A673 (cell line): ENCODE data around the gene COL4A2. TPM values are rescaled to one million over a fixed set of nuclear protein-coding genes. Genes with fewer than 3 reads are reported as not detected.

ENCODE experiments used
- BruUV-seq: library from RNA; stranded (reverse); fragments of 400-500 nt; replicated peaks from 2 replicates; lab custom pipeline; 2021; lab: Mats Ljungman, UMichigan
- CTCF ChIA-PET: fragments of 300-600 bp; sonication (Branson Sonifier 250); formaldehyde crosslinking; loops from one replicate; lab custom pipeline; 2022; ENCODE audit warnings: antibody characterized with exemption; lab: Charles Lee
- POLR2A ChIA-PET: fragments of 300-600 bp; sonication (Branson Sonifier 250); formaldehyde crosslinking; loops from one replicate; lab custom pipeline; 2022; ENCODE audit warnings: antibody characterized with exemption; ENCODE audit not compliant: low non-redundant PET; lab: Charles Lee
- DNase-seq: peaks from one replicate; pipeline ENCODE4 v3.0.0-alpha.2; 2015; ENCODE audit warnings: low spot score
- H3K27ac ChIP-seq: fragments of 200-600 bp; sonication (generic); 2 replicates; pipeline ENCODE4 v1.5.1; 2016; ENCODE audit warnings: mixed run types, low read depth, mild to moderate bottlenecking, mixed read lengths, antibody characterized with exemption, low read length; ENCODE audit not compliant: poor library complexity, severe bottlenecking
- H3K27me3 ChIP-seq: fragments of 200-600 bp; sonication (generic); replicated peaks from 2 replicates; pipeline ENCODE4 v1.6.1; 2017; ENCODE audit warnings: mixed run types, low read depth, mild to moderate bottlenecking, mixed read lengths, antibody characterized with exemption, low read length; ENCODE audit not compliant: insufficient read depth, poor library complexity
- H3K36me3 ChIP-seq: fragments of 200-600 bp; sonication (generic); 2 replicates; pipeline ENCODE4 v1.6.1; 2016; ENCODE audit warnings: mixed run types, mild to moderate bottlenecking, mixed read lengths, antibody characterized with exemption, low read length; ENCODE audit not compliant: insufficient read depth, poor library complexity, severe bottlenecking
- H3K4me1 ChIP-seq: fragments of 200-600 bp; sonication (generic); 2 replicates; pipeline ENCODE4 v1.6.1; 2017; ENCODE audit warnings: mixed run types, mild to moderate bottlenecking, mixed read lengths, antibody characterized with exemption, low read length; ENCODE audit not compliant: insufficient read depth, poor library complexity, severe bottlenecking
- H3K4me3 ChIP-seq: fragments of 200-600 bp; sonication (generic); 2 replicates; pipeline ENCODE4 v1.5.1; 2016; ENCODE audit warnings: low read depth, mixed run types, mild to moderate bottlenecking, mixed read lengths, low read length; ENCODE audit not compliant: poor library complexity, severe bottlenecking
- H3K9me3 ChIP-seq: fragments of 200-600 bp; sonication (generic); 2 replicates; pipeline ENCODE4 v1.6.1; 2016; ENCODE audit warnings: mixed run types, low read depth, mild to moderate bottlenecking, mixed read lengths, antibody characterized with exemption, low read length; ENCODE audit not compliant: poor library complexity, severe bottlenecking
- EZH2 ChIP-seq: fragments of 200-600 bp; sonication (generic); IDR thresholded peaks from 2 replicates; pipeline ENCODE4 v1.6.1; 2017; ENCODE audit warnings: borderline replicate concordance, low read depth, mild to moderate bottlenecking, mixed read lengths, antibody characterized with exemption, low read length; ENCODE audit not compliant: poor library complexity, severe bottlenecking
- intact Hi-C: fragments of 100-400 bp; cut with micrococcal nuclease; formaldehyde crosslinking; loops from one replicate; pipeline ENCODE4 v1.10.0; 2022; ENCODE audit not compliant: unreplicated experiment
- total RNA-seq: library from RNA; stranded (reverse); gene quantifications from 2 replicates; pipeline ENCODE4 v1.2.3, GENCODE V29; 2021
- TF ChIP-seq, protein P1 (sequence below): fragments of 300-800, 200-600 bp; sonication (generic); conservative IDR thresholded peaks from 2 replicates; pipeline ENCODE4 v1.5.1; 2017; ENCODE audit warnings: low read depth, mild to moderate bottlenecking, antibody characterized with exemption, low read length, moderate library complexity, mixed read lengths

Gene COL4A2
- total RNA-seq, 1 experiment from 2014 or later: 184 TPM

DNA sequence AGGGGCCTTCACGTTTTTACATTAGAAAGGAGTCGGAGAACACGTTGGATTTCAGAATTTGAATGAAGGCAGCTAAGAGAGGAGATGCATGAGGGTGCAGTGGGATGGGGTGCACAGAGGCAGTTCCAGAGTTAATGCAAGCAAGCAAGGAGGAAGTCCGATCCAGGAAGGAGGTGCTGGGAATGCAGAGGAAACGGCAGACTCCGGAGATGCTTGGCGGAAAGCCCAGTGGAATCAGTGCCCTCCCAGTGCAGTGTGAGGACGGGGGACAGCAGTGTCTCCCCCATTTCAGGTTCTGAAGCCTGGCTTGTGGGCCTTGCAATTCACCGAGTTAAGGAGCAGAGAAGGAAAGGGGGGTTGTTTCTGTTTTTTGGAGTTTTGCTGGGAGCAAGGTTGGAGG, 100.4 kb downstream of the COL4A2 start:
- Histone ChIP-seq H3K27ac (no peak overlapping the region), H3K9me3 (no peaks in the 10 kb centered on the region), H3K4me3 (no peak overlapping the region), H3K27me3 (no peaks in the 10 kb centered on the region), H3K4me1 (peaks cover 25% of the 10 kb centered on the region), H3K36me3 (no peaks in the 10 kb centered on the region)
- ChIA-PET POLR2A (interaction anchor here (0.7 kb wide), 1 partner anchor 231 kb away, joined by 3 read pairs; no protein-coding TSS in a partner anchor), CTCF (no interaction called here)
- TF ChIP-seq EZH2: no peak
- TF ChIP-seq, protein P1, sequence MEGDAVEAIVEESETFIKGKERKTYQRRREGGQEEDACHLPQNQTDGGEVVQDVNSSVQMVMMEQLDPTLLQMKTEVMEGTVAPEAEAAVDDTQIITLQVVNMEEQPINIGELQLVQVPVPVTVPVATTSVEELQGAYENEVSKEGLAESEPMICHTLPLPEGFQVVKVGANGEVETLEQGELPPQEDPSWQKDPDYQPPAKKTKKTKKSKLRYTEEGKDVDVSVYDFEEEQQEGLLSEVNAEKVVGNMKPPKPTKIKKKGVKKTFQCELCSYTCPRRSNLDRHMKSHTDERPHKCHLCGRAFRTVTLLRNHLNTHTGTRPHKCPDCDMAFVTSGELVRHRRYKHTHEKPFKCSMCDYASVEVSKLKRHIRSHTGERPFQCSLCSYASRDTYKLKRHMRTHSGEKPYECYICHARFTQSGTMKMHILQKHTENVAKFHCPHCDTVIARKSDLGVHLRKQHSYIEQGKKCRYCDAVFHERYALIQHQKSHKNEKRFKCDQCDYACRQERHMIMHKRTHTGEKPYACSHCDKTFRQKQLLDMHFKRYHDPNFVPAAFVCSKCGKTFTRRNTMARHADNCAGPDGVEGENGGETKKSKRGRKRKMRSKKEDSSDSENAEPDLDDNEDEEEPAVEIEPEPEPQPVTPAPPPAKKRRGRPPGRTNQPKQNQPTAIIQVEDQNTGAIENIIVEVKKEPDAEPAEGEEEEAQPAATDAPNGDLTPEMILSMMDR: no peak
- intact Hi-C loops: no loop called here
- BruUV-seq: no TSS peak
- no peak for DNase-seq

GRCh38 chr13:110408286-110408685, 101.2 kb downstream of the COL4A2 start:
- intact Hi-C loops: no loop called here
- H3K9me3 ChIP-seq: no peaks in the 10 kb centered on the region
- H3K36me3 ChIP-seq: no peaks in the 10 kb centered on the region
- ChIA-PET POLR2A (no interaction called here), CTCF (no interaction called here)
- no peak overlapping the region for H3K27ac ChIP-seq
- no peak overlapping the region for H3K4me3 ChIP-seq
- H3K27me3 ChIP-seq: no peaks in the 10 kb centered on the region
- no TSS peak for BruUV-seq
- TF ChIP-seq, protein P1: no peak
- TF ChIP-seq EZH2: no peak
- peaks cover 30% of the 10 kb centered on the region for H3K4me1 ChIP-seq
- no peak for DNase-seq

- Histone ChIP-seq H3K4me3 (no peak overlapping the region), H3K36me3 (no peaks in the 10 kb centered on the region), H3K27ac (no peak overlapping the region), H3K27me3 (no peaks in the 10 kb centered on the region), H3K4me1 (peaks cover 30% of the 10 kb centered on the region), H3K9me3 (no peaks in the 10 kb centered on the region)
- no TSS peak for BruUV-seq
- ChIA-PET CTCF (no interaction called here), POLR2A (no interaction called here)
- peak; percentile 31 for DNase-seq
- intact Hi-C loops: no loop called here
- TF ChIP-seq EZH2: no peak
- TF ChIP-seq, protein P1: no peak
These were observed 102.5 kb downstream of the COL4A2 start for GRCh38 chr13:110409581-110409992.
